Activated B cell treated with CpG ODN at 0.5 μM for 24 hours (primary cell): Measurements from ENCODE around the gene CD160. TPM values are rescaled to one million over a fixed set of nuclear protein-coding genes. Genes with fewer than 3 reads are reported as not detected.
"Not testable (repeated sequence)": the region's sequence is repeated elsewhere in the genome, so short reads cannot be mapped to it uniquely, and the experiment has no call there.

Experiments used
- ATAC-seq: fragments of 200-7000 bp; cut with Tn5 transposase; one replicate; pipeline ENCODE4 v1.10.0; 2021; ENCODE audit warnings: low read depth, mild to moderate bottlenecking, moderate library complexity
- CTCF ChIA-PET: fragments of 350-600 bp; sonication (Branson Sonifier 250); formaldehyde crosslinking; loops from one replicate; lab custom pipeline; 2021; ENCODE audit warnings: antibody characterized with exemption; lab: Charles Lee
- POLR2A ChIA-PET: fragments of 350-600 bp; sonication (Branson Sonifier 250); formaldehyde crosslinking; loops from one replicate; lab custom pipeline; 2021; ENCODE audit warnings: antibody characterized with exemption; lab: Charles Lee
- DNase-seq: peaks from one replicate; pipeline ENCODE4 v3.0.0; 2022
- H3K27ac Mint-ChIP-seq: one replicate; pipeline ENCODE4 v1.8.0; 2020; ENCODE audit warnings: mixed read lengths
- H3K27me3 Mint-ChIP-seq: one replicate; pipeline ENCODE4 v1.8.0; 2021; ENCODE audit warnings: mixed read lengths
- H3K36me3 Mint-ChIP-seq: one replicate; pipeline ENCODE4 v1.8.0; 2021; ENCODE audit warnings: low read depth, mixed read lengths
- H3K4me1 Mint-ChIP-seq: one replicate; pipeline ENCODE4 v1.8.0; 2021; ENCODE audit warnings: mixed read lengths
- H3K4me3 Mint-ChIP-seq: one replicate; pipeline ENCODE4 v1.8.0; 2020; ENCODE audit warnings: mild to moderate bottlenecking, mixed read lengths
- H3K9me3 Mint-ChIP-seq: one replicate; pipeline ENCODE4 v1.8.0; 2020; ENCODE audit warnings: mixed read lengths
- CTCF ChIP-seq: fragments of 200-600 bp; IDR thresholded peaks from one replicate; pipeline ENCODE4 v1.8.0; 2022; ENCODE audit warnings: antibody characterized with exemption, mild to moderate bottlenecking
- intact Hi-C: fragments of 100-400 bp; cut with micrococcal nuclease; formaldehyde crosslinking; loops from one replicate; pipeline ENCODE4 v1.15.1; 2024
- total RNA-seq: library from RNA; stranded (reverse); gene quantifications from 2 replicates; pipeline ENCODE4 v1.2.3, GENCODE V29; 2022

The CD160 gene
- total RNA-seq, 1 donor from 2014 or later = not detected

GRCh38 chr1:145720556-145720877, 1.2 kb downstream of the CD160 start:
- Mint-ChIP-seq H3K4me1 (peaks cover 12% of the 10 kb centered on the region), H3K27ac (no peak overlapping the region), H3K36me3 (no peaks in the 10 kb centered on the region), H3K9me3 (no peaks in the 10 kb centered on the region), H3K27me3 (peaks cover 18% of the 10 kb centered on the region), H3K4me3 (no peak overlapping the region)
- ChIA-PET CTCF (interaction anchor here (1.1 to 1.8 kb wide), 3 partner anchors 12 to 243 kb away, joined by 3 to 5 read pairs (median 4); no protein-coding TSS in a partner anchor), POLR2A (no interaction called here)
- intact Hi-C loops = loop anchor here (10.0 kb wide), 1 partner anchor 126 kb away; no protein-coding TSS in a partner anchor
- ATAC-seq (no peak), DNase-seq (no peak)
- TF ChIP-seq CTCF = no peak

GRCh38 chr1:145720878-145721671, 1.8 kb downstream of the CD160 start:
- Mint-ChIP-seq H3K9me3 (no peaks in the 10 kb centered on the region), H3K27me3 (peaks cover 18% of the 10 kb centered on the region), H3K27ac (no peak overlapping the region), H3K4me1 (peaks cover 12% of the 10 kb centered on the region), H3K36me3 (no peaks in the 10 kb centered on the region), H3K4me3 (peak overlapping the region; percentile 68)
- ATAC-seq (peak; percentile 88), DNase-seq (peak; percentile 71)
- TF ChIP-seq CTCF = peak; percentile 72
- ChIA-PET CTCF (interaction anchor here (1.1 to 1.8 kb wide), 3 partner anchors 12 to 242 kb away, joined by 3 to 5 read pairs (median 4); no protein-coding TSS in a partner anchor), POLR2A (no interaction called here)
- intact Hi-C loops = loop anchor here (1.0 to 10.0 kb wide), 2 partner anchors 126 to 292 kb away; no protein-coding TSS in a partner anchor

- H3K4me3 Mint-ChIP-seq = not testable (repeated sequence)
Measured at GRCh38 chr1:145726193-145726592, 6.9 kb downstream of the CD160 start.

GRCh38 chr1:145729196-145729595, 9.9 kb downstream of the CD160 start:
- ATAC-seq (no peak), DNase-seq (no peak)
- Mint-ChIP-seq H3K4me3 (no peak overlapping the region), H3K36me3 (peaks cover 1% of the 10 kb centered on the region), H3K27me3 (no peaks in the 10 kb centered on the region), H3K4me1 (no peaks in the 10 kb centered on the region), H3K27ac (no peak overlapping the region), H3K9me3 (no peaks in the 10 kb centered on the region)
- intact Hi-C loops = loop anchor here (10.0 kb wide), 1 partner anchor 134 kb away; no protein-coding TSS in a partner anchor
- ChIA-PET POLR2A (no interaction called here), CTCF (no interaction called here)
- TF ChIP-seq CTCF = no peak

More at GRCh38 chr1:145726193-145726592, 6.9 kb downstream of the CD160 start:
- H3K9me3 Mint-ChIP-seq, DNase-seq, ATAC-seq, H3K27ac Mint-ChIP-seq, POLR2A ChIA-PET, H3K4me1 Mint-ChIP-seq, H3K36me3 Mint-ChIP-seq, CTCF ChIA-PET, H3K27me3 Mint-ChIP-seq: not testable (repeated sequence)
- intact Hi-C loops = loop anchor here (10.0 kb wide), 1 partner anchor 131 kb away; no protein-coding TSS in a partner anchor

DNA sequence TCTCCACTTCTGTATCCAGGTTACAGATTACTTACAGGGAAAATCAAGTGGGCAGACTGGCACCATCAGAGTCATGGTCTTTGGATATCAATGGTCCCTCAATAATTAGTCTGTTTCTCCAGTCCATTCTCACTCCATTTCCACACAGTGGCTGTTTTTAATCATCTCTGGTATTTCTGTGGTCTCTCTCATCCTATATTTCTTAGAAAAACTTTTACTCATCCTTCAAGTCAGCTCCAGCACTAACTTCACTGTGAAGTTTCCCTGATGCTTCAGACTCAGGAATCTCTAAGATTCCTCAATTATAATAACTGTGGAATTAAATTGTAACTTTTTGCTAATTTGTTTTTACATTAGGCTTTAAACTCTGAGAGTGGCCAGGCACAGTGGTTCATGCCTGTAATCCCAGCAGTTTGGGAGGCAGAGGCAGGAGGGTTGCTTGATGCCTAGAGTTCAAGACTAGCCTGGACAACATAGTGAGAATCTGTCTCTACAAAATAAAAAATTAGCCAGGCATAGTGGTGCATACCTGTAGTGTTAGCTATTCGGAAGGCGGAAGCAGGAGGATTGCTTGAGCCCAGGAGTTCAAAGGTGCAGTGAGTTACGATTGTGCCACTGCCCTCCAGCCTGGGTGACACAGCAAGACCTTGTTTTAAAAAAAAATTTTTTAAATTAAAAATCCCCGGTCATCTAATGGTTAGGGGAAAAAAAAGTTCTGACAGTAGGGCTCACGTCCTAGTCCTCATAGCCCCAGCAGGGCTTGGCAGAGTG, 10.6 kb downstream of the CD160 start:
- ATAC-seq = no peak
- ChIA-PET CTCF (no interaction called here), POLR2A (no interaction called here)
- Mint-ChIP-seq H3K4me3 (no peak overlapping the region), H3K9me3 (no peaks in the 10 kb centered on the region), H3K4me1 (no peaks in the 10 kb centered on the region), H3K27me3 (no peaks in the 10 kb centered on the region), H3K27ac (no peak overlapping the region), H3K36me3 (peaks cover 1% of the 10 kb centered on the region)
- no peak for DNase-seq
- intact Hi-C loops = loop anchor here (10.0 kb wide), 1 partner anchor 135 kb away; no protein-coding TSS in a partner anchor
- no peak for TF ChIP-seq CTCF
